T-helper 1 cell (primary cell): ENCODE results near the gene WDR7.
A peak's percentile ranks its signal among the peaks of the same experiment; 100 is the strongest.
"Not testable (repeated sequence)": the region's sequence is repeated elsewhere in the genome, so short reads cannot be mapped to it uniquely, and the experiment has no call there.

Source experiments
- DNase-seq, 5 donors: peaks; one replicate each; pipeline ENCODE4 v3.0.0-alpha.2; 2012 to 2020
- total RNA-seq, 4 donors: gene quantifications; one replicate each; lab custom pipeline; 2026; lab: John Stamatoyannopoulos, UW

Gene WDR7
- total RNA-seq, result 60.0 to 111 (median 102) reads per million in 4 donors

GRCh38 chr18:56650944-56651770, at the start of gene WDR7:
Gene WDR7, plus strand, starts transcription at chr18:56651359. Its CDS starts 21,157 bp downstream, at chr18:56672516.
- DNase-seq, result peak; percentile 88 to 98 (median 93)

DNA sequence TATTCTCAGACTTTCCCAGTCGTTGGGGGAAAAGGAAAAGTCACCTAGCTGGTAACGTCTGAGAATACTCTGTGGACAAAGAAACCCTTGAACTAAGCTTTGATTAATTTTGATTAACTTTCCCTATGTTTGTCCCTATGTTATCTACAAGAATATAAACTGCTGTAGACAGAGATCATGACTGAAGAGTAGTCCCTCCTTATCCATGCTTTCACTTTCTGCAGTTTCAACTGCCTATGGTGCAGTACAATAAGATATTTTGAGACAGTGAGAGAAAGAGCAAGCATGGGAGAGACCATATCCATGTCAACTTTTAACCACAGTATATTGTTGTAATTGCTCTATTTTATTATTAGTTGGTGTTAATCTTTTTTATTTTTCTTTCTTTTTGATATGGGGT, 44.5 kb upstream of the WDR7 start:
- no peak for DNase-seq

GRCh38 chr18:56615738-56616520, 35.2 kb upstream of the WDR7 start:
- no peak for DNase-seq

GRCh38 chr18:56627991-56628390, 23.2 kb upstream of the WDR7 start:
- no peak for DNase-seq

DNA sequence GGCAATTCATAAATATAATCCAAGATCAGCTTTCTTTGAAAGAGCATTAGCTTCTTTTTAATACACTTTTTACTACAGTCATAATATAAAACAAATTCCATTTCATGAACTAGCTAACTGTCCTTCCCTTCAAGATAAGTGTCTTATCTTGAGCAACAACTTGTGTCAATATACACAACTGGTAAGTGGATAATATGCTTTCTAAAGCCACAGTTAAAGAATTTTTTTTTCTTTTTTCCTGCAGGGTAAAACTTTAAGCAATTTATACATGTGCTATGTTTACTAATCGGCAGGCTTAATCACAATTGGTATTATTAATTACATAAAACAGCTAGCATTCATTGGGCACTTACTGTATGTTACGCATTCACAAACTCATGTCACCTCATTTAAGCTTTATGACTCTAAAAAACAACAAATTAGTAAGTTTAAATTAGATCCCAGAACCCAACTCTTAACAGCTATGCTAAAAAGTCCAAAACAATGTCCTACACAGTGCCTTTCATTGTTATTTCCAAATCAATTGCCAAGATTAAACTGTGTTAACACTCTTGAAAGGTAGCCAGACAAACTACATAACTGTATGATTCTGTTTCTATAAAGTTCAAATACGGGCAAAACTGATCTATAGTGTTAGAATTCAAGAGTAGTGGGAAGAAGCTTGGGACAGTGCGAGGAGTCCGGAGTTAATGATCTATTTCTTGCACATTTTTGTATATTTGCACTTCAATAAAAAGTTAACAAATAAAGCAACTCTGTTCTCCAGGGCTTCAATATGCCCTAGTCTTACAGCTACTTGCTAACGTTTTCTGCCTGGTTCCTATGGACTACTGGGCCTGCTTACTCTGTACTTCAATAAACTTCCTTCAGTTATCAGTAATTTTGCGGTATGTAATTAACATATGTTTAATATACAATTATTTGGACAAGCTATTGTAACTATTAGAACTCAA, 18.8 kb upstream of the WDR7 start:
- no peak for DNase-seq

GRCh38 chr18:56635007-56635406, 16.2 kb upstream of the WDR7 start:
- DNase-seq, result no peak

DNA sequence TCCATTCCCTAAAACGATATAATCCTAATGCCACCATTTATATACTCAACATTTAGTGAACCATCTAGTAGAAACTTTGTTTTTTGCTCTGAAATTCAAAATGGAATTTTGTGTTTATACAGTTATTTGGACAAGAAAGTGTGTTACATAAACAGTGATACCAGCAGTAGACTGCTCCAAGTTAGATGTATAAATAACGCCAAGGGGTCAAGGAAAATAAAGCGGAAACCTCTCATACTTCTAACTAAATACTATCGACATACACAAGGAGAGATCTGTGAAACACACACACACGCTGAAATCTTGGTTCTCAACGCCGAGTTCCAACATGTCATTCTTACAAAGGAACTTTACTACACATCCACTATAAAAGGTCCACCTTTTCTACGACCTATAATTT, 14.0 kb upstream of the WDR7 start:
- DNase-seq, result peak in 1 of 5 donors; percentile 2

DNA sequence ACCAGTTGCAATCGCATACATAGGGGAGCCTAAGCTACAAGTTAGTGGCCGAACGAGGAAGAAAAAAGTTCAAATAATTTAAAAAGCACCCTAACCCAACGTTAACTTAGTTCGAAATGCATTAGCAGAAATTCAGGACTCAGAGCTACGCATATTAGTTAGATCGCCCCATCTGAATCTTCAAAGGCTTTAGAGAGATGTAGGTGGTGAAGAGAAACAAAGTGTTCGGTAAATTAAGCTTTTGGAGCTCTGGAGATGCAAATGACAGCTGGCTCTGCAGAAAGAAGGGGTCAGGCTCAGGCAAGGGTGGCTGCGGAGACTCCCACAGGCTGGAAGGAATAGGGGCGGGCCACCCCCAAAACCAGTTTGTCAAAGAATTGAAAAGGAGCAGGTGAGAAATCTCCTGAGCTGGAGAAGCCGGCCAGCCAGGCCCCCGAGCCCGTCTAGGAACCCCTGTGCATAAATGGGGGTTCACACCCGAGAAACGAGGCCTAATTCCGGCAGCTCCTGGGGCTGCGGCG, 13.4 kb upstream of the WDR7 start:
- DNase-seq, result peak in 3 of 5 donors; percentile 0 to 9 (median 8)

DNA sequence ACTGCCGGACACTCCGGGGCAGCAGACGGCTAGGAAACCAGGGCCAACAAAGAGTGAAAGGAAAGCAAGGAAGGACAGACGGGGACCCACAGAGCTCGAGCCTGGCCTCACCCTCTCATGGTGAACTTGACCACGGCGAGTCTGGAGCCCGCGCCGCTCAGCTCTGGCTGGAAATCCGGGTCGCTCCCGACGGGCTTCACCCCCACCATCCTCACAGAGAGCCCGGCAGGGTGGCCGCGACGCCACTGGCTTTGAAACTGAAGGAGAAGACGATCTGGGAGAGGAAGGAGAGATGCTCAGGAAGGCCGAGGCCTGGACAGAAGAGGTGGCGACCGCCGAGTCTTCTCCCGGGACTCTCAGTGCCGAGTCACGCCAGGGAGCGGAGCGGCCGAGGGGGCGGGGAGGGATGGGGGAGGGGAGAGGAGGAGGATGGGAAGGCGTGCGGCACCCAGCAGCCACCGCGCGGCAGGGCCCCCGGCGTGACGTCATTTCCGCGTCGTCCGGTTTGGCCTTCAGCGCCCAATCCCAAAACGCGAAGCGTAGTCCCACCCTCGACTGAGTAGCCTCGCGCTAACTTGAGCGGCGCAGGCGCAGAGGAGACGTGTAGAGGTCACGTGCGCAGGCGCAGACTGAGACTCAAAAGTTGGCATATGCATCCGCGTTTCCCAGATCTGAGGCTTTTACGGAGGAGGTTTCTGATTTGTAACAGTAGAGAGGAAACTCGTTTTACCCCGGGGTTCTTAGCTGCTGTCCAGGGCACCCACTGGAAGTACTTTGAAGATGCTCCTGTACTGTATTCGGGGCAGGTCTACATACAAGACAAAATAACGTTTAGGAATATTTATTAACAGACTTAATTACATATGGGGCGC, 12.7 kb upstream of the WDR7 start, which contains the start of gene TXNL1:
Gene TXNL1, minus strand, starts transcription at position 361 of the 872 bp plus-strand sequence. Its CDS starts 152 bp downstream, at position 209.
- peak; percentile 99 for DNase-seq

DNA sequence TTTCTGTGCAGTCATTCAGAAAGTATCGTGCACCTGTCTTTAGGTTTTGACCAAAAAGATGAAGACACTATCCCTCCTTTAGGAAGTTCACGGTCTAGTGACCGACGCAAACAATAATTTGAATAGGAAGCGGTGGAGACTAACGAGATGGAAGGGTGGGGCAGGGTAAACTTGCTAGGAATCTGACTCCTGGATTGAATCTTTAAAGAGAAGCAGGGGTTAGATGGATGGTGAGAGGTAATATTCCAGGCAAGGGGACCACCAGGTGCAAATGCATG, 12.1 kb upstream of the WDR7 start:
- DNase-seq, result no peak

DNA sequence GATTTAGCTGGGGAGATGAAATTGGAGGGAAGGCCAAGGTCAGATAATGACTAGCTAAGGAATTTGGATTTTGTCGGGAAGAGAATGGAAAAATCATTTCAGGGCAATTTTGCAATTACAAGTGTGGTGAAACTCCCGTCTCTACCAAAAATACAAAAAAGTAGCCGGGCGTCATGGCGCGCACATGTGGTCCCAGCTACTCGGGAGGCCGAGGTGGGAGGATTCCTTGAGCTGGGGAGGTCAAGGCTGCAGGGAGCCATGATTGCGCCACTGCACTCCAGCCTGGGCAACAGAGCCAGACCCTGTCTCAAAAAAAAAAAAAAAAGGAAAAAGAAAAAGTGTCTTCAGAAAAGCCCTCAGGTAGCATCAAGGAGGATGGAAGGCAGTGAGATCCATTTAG, 11.6 kb upstream of the WDR7 start:
- DNase-seq, result no peak

DNA sequence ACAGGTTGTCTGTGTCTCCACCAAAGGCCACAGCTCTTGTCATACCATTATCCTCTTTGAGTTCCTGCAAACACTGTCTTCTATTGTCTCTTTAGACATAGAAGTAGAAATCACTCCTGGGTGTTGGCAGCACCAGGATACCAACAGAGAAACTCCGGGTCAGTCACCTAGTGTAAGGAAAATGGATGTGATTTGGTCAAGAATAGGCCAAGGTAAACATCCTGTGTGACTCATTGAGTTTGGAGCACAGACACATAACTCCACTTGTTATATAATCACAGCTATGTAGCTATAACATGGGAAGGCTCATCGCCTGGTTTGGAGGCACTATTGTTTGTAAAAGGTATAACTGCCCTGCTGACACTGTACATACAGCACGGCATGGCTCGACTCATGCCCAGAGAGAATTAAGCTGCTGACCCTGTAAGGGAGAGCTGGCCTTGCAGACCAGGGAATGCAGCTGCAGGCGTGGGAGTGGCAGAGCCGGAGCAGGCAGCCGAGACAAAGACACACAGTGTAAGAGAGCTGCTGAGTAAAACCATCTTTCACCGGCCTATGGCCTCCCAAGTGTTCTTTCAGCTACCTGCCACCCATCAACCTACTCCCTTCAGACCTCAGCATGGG, 9.3 kb upstream of the WDR7 start:
- no peak for DNase-seq

DNA sequence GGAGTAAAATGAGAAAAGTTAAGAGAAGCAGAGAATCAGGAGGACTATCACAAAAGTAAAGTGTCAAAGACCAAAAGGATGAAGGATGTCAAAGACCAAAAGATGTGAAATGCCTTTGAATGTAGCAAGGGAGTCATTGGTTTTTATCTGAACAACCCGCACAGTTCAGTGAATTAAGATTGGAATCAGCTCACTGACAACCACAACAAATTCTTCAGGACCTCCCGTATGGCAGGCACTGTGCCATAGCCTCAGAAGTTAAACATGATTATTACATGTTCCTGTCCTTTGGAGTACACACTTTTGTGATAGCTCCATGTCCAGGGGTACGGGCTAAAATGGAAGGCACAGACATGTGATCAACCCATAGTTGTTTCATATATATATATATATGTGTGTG, 7.8 kb upstream of the WDR7 start:
- no peak for DNase-seq

GRCh38 chr18:56645415-56646016, 5.6 kb upstream of the WDR7 start:
- DNase-seq, result peak in 1 of 5 donors; percentile 14

GRCh38 chr18:56647071-56647470, 4.1 kb upstream of the WDR7 start:
- DNase-seq, result no peak

DNA sequence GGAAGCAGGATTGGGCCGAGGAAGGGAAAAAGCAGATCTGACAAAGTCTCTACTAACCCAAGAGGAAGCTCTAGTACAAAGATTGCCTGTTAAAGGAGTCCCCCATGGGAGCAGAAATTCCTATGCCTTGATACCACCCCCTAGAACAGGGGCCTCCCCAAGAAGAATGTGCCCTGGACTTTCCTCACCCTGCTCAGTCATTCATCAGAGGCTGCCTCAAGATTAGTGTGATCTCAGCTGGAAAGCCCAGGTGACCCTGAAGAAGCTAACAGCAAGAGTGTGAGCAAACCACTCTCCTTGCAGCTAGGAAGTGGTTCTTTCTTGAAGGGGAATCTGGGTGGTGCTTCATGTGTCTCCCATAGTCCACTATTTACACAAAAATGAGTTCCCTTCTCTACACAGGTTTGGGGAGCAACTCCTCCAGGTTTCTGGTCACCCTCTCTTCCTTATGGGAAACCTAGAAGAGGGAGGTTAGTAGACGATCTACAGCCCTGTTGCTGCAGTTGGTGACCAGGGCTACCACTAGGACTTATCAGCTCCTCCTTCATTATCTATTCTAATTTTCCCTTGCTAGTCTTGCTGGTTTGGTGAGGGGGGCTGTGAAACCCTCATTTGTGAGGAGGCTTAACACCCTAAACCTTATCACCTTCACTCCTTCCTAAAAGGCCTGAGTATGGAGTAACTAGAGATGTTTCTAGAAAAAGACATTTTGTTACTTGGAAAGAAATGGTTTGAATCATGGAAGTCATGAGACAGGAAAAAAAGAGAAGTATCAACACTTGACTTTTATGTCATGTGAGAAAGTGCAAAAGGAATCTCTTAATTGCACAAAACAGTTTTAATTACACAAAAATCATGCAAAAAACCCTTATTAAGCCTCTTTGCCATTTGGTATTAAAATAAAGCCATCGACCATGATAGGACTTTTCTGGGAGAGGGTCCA, 2.9 kb upstream of the WDR7 start:
- no peak for DNase-seq

DNA sequence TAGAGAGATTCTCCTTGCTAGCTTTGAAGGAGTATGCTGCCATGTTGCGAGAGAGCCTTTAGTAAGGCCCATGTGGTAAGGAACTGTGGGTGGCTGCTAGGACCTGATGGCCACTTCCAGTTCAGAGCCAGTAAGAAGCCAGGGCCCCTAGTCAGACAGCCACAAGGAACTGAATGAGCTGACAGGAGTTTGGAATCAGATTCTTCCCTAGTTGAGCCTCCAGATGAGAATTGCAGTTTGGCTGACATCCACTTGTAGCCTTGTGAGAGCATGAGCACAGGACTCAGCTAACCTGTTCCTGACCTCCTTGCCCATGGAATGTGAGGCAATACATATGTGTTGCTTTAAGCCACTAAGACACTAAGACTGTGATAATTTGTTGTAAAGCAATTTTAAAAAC, 1.2 kb upstream of the WDR7 start:
- DNase-seq, result no peak

GRCh38 chr18:56651771-56652092, 573 bp downstream of the WDR7 start:
- DNase-seq, result peak in 1 of 5 donors; percentile 3

DNA sequence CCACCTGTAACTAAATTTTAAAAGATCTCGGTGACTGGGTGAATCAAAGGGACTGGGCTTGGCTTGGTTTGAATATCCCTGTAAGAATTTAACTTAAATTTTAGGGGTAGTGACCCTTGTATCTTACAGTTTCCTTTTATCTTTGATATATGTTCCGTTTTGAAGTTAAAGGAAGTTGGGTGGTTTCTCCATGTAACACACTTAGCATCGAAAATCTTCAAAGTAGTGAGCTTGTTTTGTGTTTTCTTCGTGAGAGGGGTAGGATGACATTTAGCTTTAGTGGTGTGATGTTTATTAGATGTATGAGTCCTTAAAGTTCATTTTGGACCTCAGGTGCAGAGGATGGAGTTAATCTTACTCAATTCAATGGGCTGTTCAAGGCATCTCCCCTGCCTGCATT, 1.6 kb downstream of the WDR7 start:
- peak in 1 of 5 donors; percentile 8 for DNase-seq

DNA sequence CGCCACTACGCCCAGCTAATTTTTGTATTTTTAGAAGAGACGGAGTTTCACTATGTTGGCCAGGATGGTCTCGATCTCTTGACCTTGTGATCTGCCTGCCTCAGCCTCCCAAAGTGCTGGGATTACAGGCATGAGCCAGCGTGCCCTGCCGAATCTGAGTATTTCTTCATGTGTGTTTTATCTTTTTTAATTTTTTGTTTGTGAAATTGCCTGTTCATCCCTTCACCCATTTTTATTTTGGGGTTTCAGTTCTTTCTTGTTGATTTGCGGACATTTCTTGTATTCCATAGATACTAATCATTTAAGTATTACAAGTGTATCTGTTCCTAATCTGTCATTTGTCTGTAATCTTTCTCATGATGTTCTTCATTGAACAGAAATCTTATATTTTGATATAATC, 3.1 kb downstream of the WDR7 start:
- DNase-seq, result not testable (repeated sequence)
